HCT116 (cell line): ENCODE results near the gene FAM200B. TPM values are rescaled to one million over a fixed set of nuclear protein-coding genes. Genes with fewer than 3 reads are reported as not detected.

Source experiments
- ATAC-seq: fragments of 200-7000 bp; cut with Tn5 transposase; 2 replicates; pipeline ENCODE4 v1.9.1; 2020; ENCODE audit warnings: mild to moderate bottlenecking, moderate library complexity
- BruUV-seq: library from RNA; stranded (reverse); fragments of 400-500 nt; replicated peaks from 2 replicates; lab custom pipeline; 2021; lab: Mats Ljungman, UMichigan
- CTCF ChIA-PET: fragments of 300-600 bp; sonication (Branson Sonifier 250); formaldehyde crosslinking; loops from one replicate; lab custom pipeline; 2021; ENCODE audit warnings: antibody characterized with exemption; lab: Charles Lee
- POLR2A ChIA-PET: fragments of 300-600, 350-600 bp; sonication (Branson Sonifier 250); formaldehyde crosslinking; loops from one replicate; lab custom pipeline; 2021; ENCODE audit warnings: antibody characterized with exemption; lab: Charles Lee
- RAD21 ChIA-PET, 2 experiments: fragments of 300-600 bp; sonication (Branson Sonifier 250); formaldehyde crosslinking; loops; one replicate each; lab custom pipeline; 2023; ENCODE audit warnings: low total read pairs in 2 of 2; ENCODE audit not compliant: uncharacterized antibody in 2 of 2, unreplicated experiment in 2 of 2, low non-redundant PET in 1 of 2; lab: Charles Lee
- DNase-seq: peaks from one replicate; pipeline ENCODE4 v3.0.0-alpha.2; 2010; ENCODE audit warnings: low read depth, low spot score
- H2AFZ ChIP-seq: fragments of 200-600 bp; shearing (Covaris generic), sonication (generic); 2 replicates; pipeline ENCODE4 v1.6.1; 2017; ENCODE audit warnings: low read depth, mixed run types, mixed read lengths, antibody characterized with exemption, low read length; ENCODE audit not compliant: poor library complexity, severe bottlenecking
- H3K27ac ChIP-seq: 2 replicates; pipeline ENCODE4 v1.5.1; 2012; ENCODE audit warnings: low read depth, low read length
- H3K27me3 ChIP-seq: fragments of 200-600 bp; sonication (generic); 2 replicates; pipeline ENCODE4 v1.6.1; 2016; ENCODE audit warnings: mixed run types, low read length, mixed read lengths; ENCODE audit not compliant: insufficient read depth
- H3K36me3 ChIP-seq, 2 experiments: fragments of 200-500 bp in 1 of 2; fragments of 200-600 bp in 1 of 2; sonication (Bioruptor generic) in 1 of 2; sonication (generic) in 1 of 2; 2 replicates each; pipeline versions ENCODE4 v1.5.1 to v1.6.1; 2014 to 2016; ENCODE audit warnings: low read length in 2 of 2, inconsistent platforms in 1 of 2, mixed read lengths in 1 of 2, mixed run types in 1 of 2; ENCODE audit not compliant: insufficient read depth in 2 of 2, control insufficient read depth in 1 of 2
- H3K4me1 ChIP-seq, 2 experiments: fragments of 200-600 bp in 1 of 2; sonication (generic) in 1 of 2; 2 replicates each; pipeline versions ENCODE4 v1.5.1 to v1.6.1; 2012 to 2017; ENCODE audit warnings: low read length in 2 of 2, inconsistent platforms in 1 of 2, mild to moderate bottlenecking in 1 of 2, mixed read lengths in 1 of 2, mixed run types in 1 of 2, moderate library complexity in 1 of 2; ENCODE audit not compliant: insufficient read depth in 2 of 2, control insufficient read depth in 1 of 2
- H3K4me2 ChIP-seq: fragments of 200-600 bp; sonication (generic); 2 replicates; pipeline ENCODE4 v1.6.1; 2017; ENCODE audit warnings: mixed run types, low read length, mixed read lengths
- H3K4me3 ChIP-seq, 2 experiments: fragments of 200-600 bp in 1 of 2; sonication (generic) in 1 of 2; replicated peaks in 1 of 2; 2 replicates each; pipeline ENCODE4 v1.5.1; 2011 to 2016; ENCODE audit warnings: low read length in 2 of 2, control low read depth in 1 of 2, low read depth in 1 of 2, mild to moderate bottlenecking in 1 of 2, mixed read lengths in 1 of 2, mixed run types in 1 of 2
- H3K79me2 ChIP-seq: fragments of 200-600 bp; sonication (generic); 2 replicates; pipeline ENCODE4 v1.6.1; 2017; ENCODE audit warnings: mild to moderate bottlenecking, mixed run types, low read length, moderate library complexity, mixed read lengths; ENCODE audit not compliant: insufficient read depth
- H3K9ac ChIP-seq: fragments of 200-600 bp; sonication (generic); 2 replicates; pipeline ENCODE4 v1.6.1; 2016; ENCODE audit warnings: low read length, mixed read lengths
- H3K9me2 ChIP-seq: fragments of 200-600 bp; sonication (generic), shearing (Covaris generic); 2 replicates; pipeline ENCODE4 v1.6.1; 2017; ENCODE audit warnings: mixed run types, mild to moderate bottlenecking, moderate library complexity; ENCODE audit not compliant: insufficient read depth
- H3K9me3 ChIP-seq, 2 experiments: fragments of 200-500 bp in 1 of 2; fragments of 200-600 bp in 1 of 2; sonication (Bioruptor generic) in 1 of 2; sonication (generic) in 1 of 2; 2 replicates each; pipeline ENCODE4 v1.6.1; 2014 to 2017; ENCODE audit warnings: low read length in 2 of 2, mixed read lengths in 2 of 2, inconsistent platforms in 1 of 2, low read depth in 1 of 2, mild to moderate bottlenecking in 1 of 2, mixed run types in 1 of 2, moderate library complexity in 1 of 2; ENCODE audit not compliant: control insufficient read depth in 1 of 2, insufficient read depth in 1 of 2
- H4K20me1 ChIP-seq: fragments of 200-600 bp; sonication (generic), shearing (Covaris generic); 2 replicates; pipeline ENCODE4 v1.6.1; 2017; ENCODE audit warnings: mixed run types, mild to moderate bottlenecking, moderate library complexity; ENCODE audit not compliant: insufficient read depth
- ATF3 ChIP-seq: IDR thresholded peaks from 2 replicates; pipeline ENCODE4 v1.6.1; 2012
- CBX3 ChIP-seq: IDR thresholded peaks from 2 replicates; pipeline ENCODE4 v1.6.1; 2012; ENCODE audit warnings: low read depth
- CEBPB ChIP-seq: IDR thresholded peaks from 2 replicates; pipeline ENCODE4 v1.6.1; 2012; ENCODE audit warnings: low read depth
- CTCF ChIP-seq, 3 experiments: fragments of 200-600 bp in 1 of 3; sonication (generic) in 1 of 3; IDR thresholded peaks in 2 of 3; conservative IDR thresholded peaks in 1 of 3; 2 replicates each; pipeline ENCODE4 v1.5.1; 2012 to 2017; ENCODE audit warnings: low read depth in 2 of 3, low read length in 2 of 3, antibody characterized with exemption in 1 of 3, borderline replicate concordance in 1 of 3, control low read depth in 1 of 3, mild to moderate bottlenecking in 1 of 3, mixed read lengths in 1 of 3, mixed run types in 1 of 3, moderate library complexity in 1 of 3; ENCODE audit not compliant: insufficient read depth in 1 of 3
- EGR1 ChIP-seq: IDR thresholded peaks from 2 replicates; pipeline ENCODE4 v1.6.1; 2012; ENCODE audit warnings: low read depth
- ELF1 ChIP-seq: IDR thresholded peaks from 2 replicates; pipeline ENCODE4 v1.6.1; 2012; ENCODE audit warnings: low read depth, borderline replicate concordance
- EZH2phosphoT487 ChIP-seq: fragments of 200-600 bp; IDR thresholded peaks from 2 replicates; pipeline ENCODE4 v1.6.1; 2018; ENCODE audit warnings: antibody characterized with exemption, borderline replicate concordance
- FOSL1 ChIP-seq: IDR thresholded peaks from 2 replicates; pipeline ENCODE4 v1.6.1; 2012; ENCODE audit warnings: low read depth
- JUND ChIP-seq: IDR thresholded peaks from 2 replicates; pipeline ENCODE4 v1.6.1; 2012
- MAX ChIP-seq: IDR thresholded peaks from 2 replicates; pipeline ENCODE4 v1.6.1; 2012
- POLR2A ChIP-seq: IDR thresholded peaks from 2 replicates; pipeline ENCODE4 v1.7.0; 2011; ENCODE audit warnings: borderline replicate concordance; ENCODE audit not compliant: insufficient read depth, insufficient read length; ENCODE audit errors: extremely low read depth
- POLR2AphosphoS5 ChIP-seq: IDR thresholded peaks from 2 replicates; pipeline ENCODE4 v1.6.1; 2011; ENCODE audit warnings: mild to moderate bottlenecking, low read depth, low read length, moderate library complexity
- RAD21 ChIP-seq: IDR thresholded peaks from 2 replicates; pipeline ENCODE4 v1.6.1; 2012; ENCODE audit warnings: low read depth, mild to moderate bottlenecking
- REST ChIP-seq: IDR thresholded peaks from 2 replicates; pipeline ENCODE4 v1.6.1; 2012; ENCODE audit warnings: low read depth
- SP1 ChIP-seq: IDR thresholded peaks from 2 replicates; pipeline ENCODE4 v1.6.1; 2012; ENCODE audit warnings: low read depth
- SRF ChIP-seq: IDR thresholded peaks from 2 replicates; pipeline ENCODE4 v1.6.1; 2012; ENCODE audit warnings: low read depth
- TCF7L2 ChIP-seq: IDR thresholded peaks from 2 replicates; pipeline ENCODE4 v1.7.0; 2011; ENCODE audit warnings: borderline replicate concordance, inconsistent platforms; ENCODE audit not compliant: insufficient read depth, insufficient read length; ENCODE audit errors: extremely low read depth
- YY1 ChIP-seq: IDR thresholded peaks from 2 replicates; pipeline ENCODE4 v1.6.1; 2011; ENCODE audit warnings: low read length, low read depth, moderate library complexity, mild to moderate bottlenecking; ENCODE audit not compliant: insufficient replicate concordance; ENCODE audit errors: extremely low read depth
- intact Hi-C: fragments of 100-400 bp; cut with micrococcal nuclease; formaldehyde crosslinking; loops from 2 replicates; pipeline ENCODE4 v1.10.0; 2022
- total RNA-seq: library from RNA; stranded (reverse); gene quantifications from one replicate; pipeline ENCODE4 v1.2.1, GENCODE V29; 2021; ENCODE audit not compliant: unreplicated experiment
- TF ChIP-seq, protein P1 (sequence below): IDR thresholded peaks from 2 replicates; pipeline ENCODE4 v1.6.1; 2011; ENCODE audit warnings: mild to moderate bottlenecking, low read length, moderate library complexity; ENCODE audit not compliant: insufficient replicate concordance; ENCODE audit errors: extremely low read depth

FAM200B gene
- total RNA-seq, 1 experiment from 2014 or later: 26.1 TPM

GRCh38 chr4:15725608-15726007 lies 44.0 kb downstream of the FAM200B start:
- no peaks in the 10 kb centered on the region for H3K4me1 ChIP-seq
- RAD21 ChIA-PET: no interaction called here
- H3K4me3 ChIP-seq: no peak overlapping the region
- no peak for DNase-seq
- intact Hi-C loops: no loop called here
- no TSS peak for BruUV-seq
- TF ChIP-seq REST (no peak), RAD21 (no peak), EZH2phosphoT487 (no peak), MAX (no peak), CBX3 (no peak), POLR2AphosphoS5 (no peak), CEBPB (no peak), JUND (no peak), SRF (no peak), ELF1 (no peak), POLR2A (no peak), FOSL1 (no peak), EGR1 (no peak), YY1 (no peak), TCF7L2 (no peak), CTCF (IDR thresholded peaks at IDR 0.05 in 2 of 3, conservative IDR thresholded peaks at IDR 0.05 in 1 of 3; ENCODE audit: borderline replicate concordance in 1 of 3, insufficient read depth in 1 of 3, low read depth in 2 of 3, low read length in 2 of 3) (no peak), SP1 (no peak), ATF3 (no peak)
- TF ChIP-seq, protein P1, sequence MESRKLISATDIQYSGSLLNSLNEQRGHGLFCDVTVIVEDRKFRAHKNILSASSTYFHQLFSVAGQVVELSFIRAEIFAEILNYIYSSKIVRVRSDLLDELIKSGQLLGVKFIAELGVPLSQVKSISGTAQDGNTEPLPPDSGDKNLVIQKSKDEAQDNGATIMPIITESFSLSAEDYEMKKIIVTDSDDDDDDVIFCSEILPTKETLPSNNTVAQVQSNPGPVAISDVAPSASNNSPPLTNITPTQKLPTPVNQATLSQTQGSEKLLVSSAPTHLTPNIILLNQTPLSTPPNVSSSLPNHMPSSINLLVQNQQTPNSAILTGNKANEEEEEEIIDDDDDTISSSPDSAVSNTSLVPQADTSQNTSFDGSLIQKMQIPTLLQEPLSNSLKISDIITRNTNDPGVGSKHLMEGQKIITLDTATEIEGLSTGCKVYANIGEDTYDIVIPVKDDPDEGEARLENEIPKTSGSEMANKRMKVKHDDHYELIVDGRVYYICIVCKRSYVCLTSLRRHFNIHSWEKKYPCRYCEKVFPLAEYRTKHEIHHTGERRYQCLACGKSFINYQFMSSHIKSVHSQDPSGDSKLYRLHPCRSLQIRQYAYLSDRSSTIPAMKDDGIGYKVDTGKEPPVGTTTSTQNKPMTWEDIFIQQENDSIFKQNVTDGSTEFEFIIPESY: no peak
- TF ChIP-seq, all 23 proteins: peak for 0
- Histone ChIP-seq H3K27ac (no peak overlapping the region), H3K9me2 (no peaks in the 10 kb centered on the region), H2AFZ (no peak overlapping the region), H4K20me1 (no peaks in the 10 kb centered on the region), H3K9me3 (no peaks in the 10 kb centered on the region), H3K36me3 (no peaks in the 10 kb centered on the region), H3K27me3 (no peaks in the 10 kb centered on the region), H3K4me2 (no peak overlapping the region), H3K79me2 (no peaks in the 10 kb centered on the region), H3K9ac (no peak overlapping the region)
- ChIA-PET CTCF (no interaction called here), POLR2A (no interaction called here)
- no peak for ATAC-seq
